Effector memory CD8-positive, alpha-beta T cell (primary cell): ENCODE measurements around the gene MYEOV.

ENCODE experiments used
- ATAC-seq: fragments of 150-1000 bp; cut with Tn5 transposase; replicated peaks from 2 replicates; pipeline ENCODE4 v1.10.0; 2021; ENCODE audit warnings: mild to moderate bottlenecking, moderate library complexity
- DNase-seq, 3 experiments: peaks; one replicate each; pipeline ENCODE4 v3.0.0; 2021
- H3K27ac Mint-ChIP-seq, 2 donors: one replicate each; pipeline ENCODE4 v1.8.0; 2022; ENCODE audit warnings: mild to moderate bottlenecking in 2 of 2, mixed read lengths in 2 of 2, moderate library complexity in 2 of 2
- H3K27me3 Mint-ChIP-seq, 2 donors: one replicate each; pipeline ENCODE4 v1.8.0; 2022; ENCODE audit warnings: mixed read lengths in 2 of 2
- H3K36me3 Mint-ChIP-seq: one replicate; pipeline ENCODE4 v1.8.0; 2022; ENCODE audit warnings: mild to moderate bottlenecking, moderate library complexity, mixed read lengths; ENCODE audit not compliant: insufficient read depth
- H3K4me1 Mint-ChIP-seq, 2 donors: one replicate each; pipeline ENCODE4 v1.8.0; 2022; ENCODE audit warnings: low read depth in 2 of 2, mixed read lengths in 2 of 2
- H3K4me3 Mint-ChIP-seq, 2 donors: one replicate each; pipeline ENCODE4 v1.8.0; 2022; ENCODE audit warnings: mild to moderate bottlenecking in 2 of 2, mixed read lengths in 2 of 2, moderate library complexity in 2 of 2
- H3K9me3 Mint-ChIP-seq, 2 donors: one replicate each; pipeline ENCODE4 v1.8.0; 2022; ENCODE audit warnings: mixed read lengths in 2 of 2

The MYEOV gene

GRCh38 chr11:69327741-69328191 lies 33.8 kb downstream of the MYEOV start:
- Mint-ChIP-seq H3K27ac (no peak overlapping the region), H3K27me3 (peaks cover 0 to 10% of the 10 kb centered on the region in 2 donors), H3K4me1 (no peaks in the 10 kb centered on the region), H3K4me3 (no peak overlapping the region), H3K36me3 (peaks cover 3% of the 10 kb centered on the region), H3K9me3 (no peaks in the 10 kb centered on the region)
- no peak for DNase-seq
- no peak for ATAC-seq

- H3K27me3 Mint-ChIP-seq: peaks cover 2 to 10% of the 10 kb centered on the region in 2 donors
- ATAC-seq (no peak), DNase-seq (no peak)
- H3K36me3 Mint-ChIP-seq: peaks cover 3% of the 10 kb centered on the region
- H3K9me3 Mint-ChIP-seq: no peaks in the 10 kb centered on the region
- no peaks in the 10 kb centered on the region for H3K4me1 Mint-ChIP-seq
- H3K27ac Mint-ChIP-seq: no peak overlapping the region
- H3K4me3 Mint-ChIP-seq: no peak overlapping the region
Observed at GRCh38 chr11:69328231-69328630, 34.3 kb downstream of the MYEOV start.

- DNase-seq (no peak), ATAC-seq (no peak)
- Mint-ChIP-seq H3K4me3 (no peak overlapping the region), H3K9me3 (no peaks in the 10 kb centered on the region), H3K27me3 (peaks cover 8 to 10% of the 10 kb centered on the region in 2 donors), H3K27ac (no peak overlapping the region), H3K36me3 (peaks cover 3% of the 10 kb centered on the region), H3K4me1 (no peaks in the 10 kb centered on the region)
Observed at GRCh38 chr11:69329581-69329980, 35.6 kb downstream of the MYEOV start.

- Mint-ChIP-seq H3K4me3 (no peak overlapping the region), H3K27ac (no peak overlapping the region), H3K36me3 (peaks cover 3% of the 10 kb centered on the region), H3K9me3 (no peaks in the 10 kb centered on the region), H3K4me1 (no peaks in the 10 kb centered on the region), H3K27me3 (peaks cover 10 to 15% of the 10 kb centered on the region in 2 donors)
- ATAC-seq (no peak), DNase-seq (no peak)
Observed at GRCh38 chr11:69330330-69330729, 36.4 kb downstream of the MYEOV start.

GRCh38 chr11:69333149-69333710 lies 39.3 kb downstream of the MYEOV start:
- no peak for DNase-seq
- no peaks in the 10 kb centered on the region for H3K9me3 Mint-ChIP-seq
- ATAC-seq: no peak

GRCh38 chr11:69333879-69334278 lies 39.9 kb downstream of the MYEOV start:
- ATAC-seq (no peak), DNase-seq (no peak)
- no peaks in the 10 kb centered on the region for H3K9me3 Mint-ChIP-seq
- no peaks in the 10 kb centered on the region for H3K36me3 Mint-ChIP-seq
- H3K4me1 Mint-ChIP-seq: peaks cover 13% of the 10 kb centered on the region in 2 donors
- H3K27me3 Mint-ChIP-seq: peaks cover 10 to 23% of the 10 kb centered on the region in 2 donors
- no peak overlapping the region for H3K4me3 Mint-ChIP-seq
- no peak overlapping the region for H3K27ac Mint-ChIP-seq

More at GRCh38 chr11:69333149-69333710, 39.3 kb downstream of the MYEOV start:
- H3K27ac Mint-ChIP-seq: no peak overlapping the region
- peaks cover 10 to 23% of the 10 kb centered on the region in 2 donors for H3K27me3 Mint-ChIP-seq
- peaks cover 11 to 13% of the 10 kb centered on the region in 2 donors for H3K4me1 Mint-ChIP-seq
- no peak overlapping the region for H3K4me3 Mint-ChIP-seq
- H3K36me3 Mint-ChIP-seq: no peaks in the 10 kb centered on the region

GRCh38 chr11:69335007-69335780 lies 41.2 kb downstream of the MYEOV start:
- DNase-seq: no peak
- peaks cover 3 to 23% of the 10 kb centered on the region in 2 donors for H3K27me3 Mint-ChIP-seq
- H3K9me3 Mint-ChIP-seq: no peaks in the 10 kb centered on the region
- H3K4me1 Mint-ChIP-seq: peaks cover 13 to 15% of the 10 kb centered on the region in 2 donors
- ATAC-seq: no peak
- no peak overlapping the region for H3K4me3 Mint-ChIP-seq
- H3K36me3 Mint-ChIP-seq: no peaks in the 10 kb centered on the region
- H3K27ac Mint-ChIP-seq: no peak overlapping the region

- DNase-seq: no peak
- Mint-ChIP-seq H3K36me3 (no peaks in the 10 kb centered on the region), H3K4me1 (peaks cover 13 to 15% of the 10 kb centered on the region in 2 donors), H3K27me3 (peaks cover 0 to 23% of the 10 kb centered on the region in 2 donors), H3K9me3 (no peaks in the 10 kb centered on the region), H3K4me3 (no peak overlapping the region), H3K27ac (no peak overlapping the region)
- no peak for ATAC-seq
Observed at GRCh38 chr11:69335781-69336405, 41.9 kb downstream of the MYEOV start.

- H3K36me3 Mint-ChIP-seq: no peaks in the 10 kb centered on the region
- ATAC-seq (peak; percentile 83), DNase-seq (no peak)
- peaks cover 13 to 15% of the 10 kb centered on the region in 2 donors for H3K4me1 Mint-ChIP-seq
- peak overlapping the region; percentile 47 to 54 for H3K4me3 Mint-ChIP-seq
- no peaks in the 10 kb centered on the region for H3K9me3 Mint-ChIP-seq
- peak overlapping the region; percentile 62 to 64 for H3K27ac Mint-ChIP-seq
- peaks cover 0 to 23% of the 10 kb centered on the region in 2 donors for H3K27me3 Mint-ChIP-seq
Observed at GRCh38 chr11:69337211-69337721, 43.3 kb downstream of the MYEOV start.

- Mint-ChIP-seq H3K9me3 (no peaks in the 10 kb centered on the region), H3K27ac (peak overlapping the region; percentile 24 to 55), H3K36me3 (no peaks in the 10 kb centered on the region), H3K4me1 (peaks cover 13 to 18% of the 10 kb centered on the region in 2 donors), H3K27me3 (peaks cover 0 to 25% of the 10 kb centered on the region in 2 donors), H3K4me3 (no peak overlapping the region)
- ATAC-seq (no peak), DNase-seq (no peak)
Observed at GRCh38 chr11:69339041-69339733, 45.2 kb downstream of the MYEOV start.

- H3K27ac Mint-ChIP-seq: peak overlapping the region in 1 of 2 donors; percentile 55
- no peaks in the 10 kb centered on the region for H3K9me3 Mint-ChIP-seq
- ATAC-seq (no peak), DNase-seq (no peak)
- peaks cover 13 to 18% of the 10 kb centered on the region in 2 donors for H3K4me1 Mint-ChIP-seq
- H3K4me3 Mint-ChIP-seq: no peak overlapping the region
- H3K36me3 Mint-ChIP-seq: no peaks in the 10 kb centered on the region
- peaks cover 0 to 21% of the 10 kb centered on the region in 2 donors for H3K27me3 Mint-ChIP-seq
Observed at GRCh38 chr11:69339983-69340565, 46.1 kb downstream of the MYEOV start.

- peaks cover 0 to 10% of the 10 kb centered on the region in 2 donors for H3K27me3 Mint-ChIP-seq
- ATAC-seq (no peak), DNase-seq (no peak)
- H3K4me1 Mint-ChIP-seq: peaks cover 4 to 9% of the 10 kb centered on the region in 2 donors
- no peaks in the 10 kb centered on the region for H3K9me3 Mint-ChIP-seq
- no peaks in the 10 kb centered on the region for H3K36me3 Mint-ChIP-seq
- H3K4me3 Mint-ChIP-seq: no peak overlapping the region
- H3K27ac Mint-ChIP-seq: no peak overlapping the region
Observed at GRCh38 chr11:69342588-69343330, 48.8 kb downstream of the MYEOV start.
